Measurements from ENCODE around the gene MYOM1. TPM values are rescaled to one million over a fixed set of nuclear protein-coding genes. Genes with fewer than 3 reads are reported as not detected.

Gene MYOM1
- total RNA-seq, 1 donor from 2014 or later: 1.2 TPM

DNA sequence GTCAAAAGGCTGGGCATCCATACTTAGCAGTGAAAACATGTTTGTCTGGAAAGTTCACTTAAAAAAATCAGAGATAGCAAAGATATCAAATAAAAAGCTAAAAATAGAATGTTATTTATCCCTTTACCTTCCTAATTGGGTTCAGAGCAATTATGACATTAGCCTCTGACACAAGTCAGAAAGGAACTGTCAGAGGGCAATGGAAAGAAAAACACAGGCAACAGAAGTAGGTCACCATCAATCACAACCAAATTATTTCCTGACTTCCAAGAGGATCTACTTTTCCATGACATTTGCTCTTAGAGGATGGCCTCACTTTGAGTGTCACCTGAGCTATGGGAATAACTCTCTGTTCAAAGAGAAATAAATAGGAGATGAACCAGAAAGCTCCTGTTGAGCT is 27.5 kb downstream of the MYOM1 start:
- Histone ChIP-seq H3K27me3 (no peaks in the 10 kb centered on the region), H3K4me1 (no peaks in the 10 kb centered on the region), H3K4me3 (no peak overlapping the region), H3K9me3 (no peaks in the 10 kb centered on the region), H3K27ac (no peak overlapping the region), H3K36me3 (no peaks in the 10 kb centered on the region)
- intact Hi-C loops (cut with DNase I): no loop called here
- no peak for DNase-seq (ENCODE audit: extremely low spot score in 2 of 2)
- no peak for TF ChIP-seq POLR2AphosphoS5 (IDR thresholded peaks at IDR 0.05; ENCODE audit: insufficient read depth in 1 of 2, low read depth in 1 of 2)
- TF ChIP-seq POLR2A (IDR thresholded peaks at IDR 0.05): no peak
- TF ChIP-seq, protein P1, sequence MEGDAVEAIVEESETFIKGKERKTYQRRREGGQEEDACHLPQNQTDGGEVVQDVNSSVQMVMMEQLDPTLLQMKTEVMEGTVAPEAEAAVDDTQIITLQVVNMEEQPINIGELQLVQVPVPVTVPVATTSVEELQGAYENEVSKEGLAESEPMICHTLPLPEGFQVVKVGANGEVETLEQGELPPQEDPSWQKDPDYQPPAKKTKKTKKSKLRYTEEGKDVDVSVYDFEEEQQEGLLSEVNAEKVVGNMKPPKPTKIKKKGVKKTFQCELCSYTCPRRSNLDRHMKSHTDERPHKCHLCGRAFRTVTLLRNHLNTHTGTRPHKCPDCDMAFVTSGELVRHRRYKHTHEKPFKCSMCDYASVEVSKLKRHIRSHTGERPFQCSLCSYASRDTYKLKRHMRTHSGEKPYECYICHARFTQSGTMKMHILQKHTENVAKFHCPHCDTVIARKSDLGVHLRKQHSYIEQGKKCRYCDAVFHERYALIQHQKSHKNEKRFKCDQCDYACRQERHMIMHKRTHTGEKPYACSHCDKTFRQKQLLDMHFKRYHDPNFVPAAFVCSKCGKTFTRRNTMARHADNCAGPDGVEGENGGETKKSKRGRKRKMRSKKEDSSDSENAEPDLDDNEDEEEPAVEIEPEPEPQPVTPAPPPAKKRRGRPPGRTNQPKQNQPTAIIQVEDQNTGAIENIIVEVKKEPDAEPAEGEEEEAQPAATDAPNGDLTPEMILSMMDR (IDR thresholded peaks at IDR 0.05): no peak

DNA sequence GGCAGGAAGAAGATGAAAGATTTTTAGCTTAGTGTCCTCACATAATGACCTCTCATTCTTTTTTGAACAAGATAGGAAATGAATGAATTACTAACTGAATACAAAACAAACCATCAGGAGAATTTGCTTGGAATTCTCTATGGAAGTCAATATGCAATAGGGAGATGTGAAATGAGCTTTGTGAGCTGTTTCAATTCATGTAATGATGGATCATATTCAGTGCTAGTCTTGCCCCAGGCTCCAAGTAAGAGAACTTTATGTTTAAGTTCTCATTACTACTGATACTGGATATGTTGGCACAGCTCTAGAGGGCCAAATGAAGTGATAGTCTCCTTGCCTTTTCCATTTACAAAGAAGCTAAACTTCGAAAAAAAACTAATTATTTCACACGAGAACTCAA is 29.2 kb downstream of the MYOM1 start:
- intact Hi-C loops (cut with DNase I): no loop called here
- Histone ChIP-seq H3K36me3 (no peaks in the 10 kb centered on the region), H3K27ac (no peak overlapping the region), H3K9me3 (no peaks in the 10 kb centered on the region), H3K4me3 (no peak overlapping the region), H3K4me1 (no peaks in the 10 kb centered on the region), H3K27me3 (no peaks in the 10 kb centered on the region)
- TF ChIP-seq POLR2A (IDR thresholded peaks at IDR 0.05): no peak
- DNase-seq (ENCODE audit: extremely low spot score in 2 of 2): no peak

DNA sequence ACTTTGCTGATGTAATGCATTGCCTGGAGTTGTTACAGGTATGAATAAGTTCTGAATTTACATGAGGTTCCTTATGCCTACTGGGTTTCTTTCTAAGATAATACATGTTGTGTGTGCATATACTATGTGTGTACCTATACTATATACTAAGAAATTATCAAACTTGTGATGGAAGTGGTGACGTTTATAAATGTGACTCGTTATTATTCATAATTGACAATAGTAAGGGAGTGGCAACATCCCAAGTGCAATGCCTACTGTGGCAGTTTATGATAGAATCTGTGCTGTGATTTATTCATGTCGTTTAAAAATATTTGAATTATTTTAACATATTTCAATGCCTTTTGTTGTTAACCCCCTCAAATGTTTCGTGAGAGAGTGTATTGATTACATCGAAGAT is 29.9 kb downstream of the MYOM1 start:
- no peak overlapping the region for H3K27ac ChIP-seq
- H3K36me3 ChIP-seq: no peaks in the 10 kb centered on the region
- intact Hi-C loops (cut with DNase I): no loop called here
- H3K4me3 ChIP-seq: no peak overlapping the region
- no peaks in the 10 kb centered on the region for H3K4me1 ChIP-seq
- DNase-seq (ENCODE audit: extremely low spot score in 2 of 2): no peak
- H3K9me3 ChIP-seq: no peaks in the 10 kb centered on the region
- no peaks in the 10 kb centered on the region for H3K27me3 ChIP-seq
- TF ChIP-seq, protein P1 (IDR thresholded peaks at IDR 0.05): no peak
- TF ChIP-seq POLR2A (IDR thresholded peaks at IDR 0.05) (no peak), POLR2AphosphoS5 (IDR thresholded peaks at IDR 0.05; ENCODE audit: insufficient read depth in 1 of 2, low read depth in 1 of 2) (no peak)

DNA sequence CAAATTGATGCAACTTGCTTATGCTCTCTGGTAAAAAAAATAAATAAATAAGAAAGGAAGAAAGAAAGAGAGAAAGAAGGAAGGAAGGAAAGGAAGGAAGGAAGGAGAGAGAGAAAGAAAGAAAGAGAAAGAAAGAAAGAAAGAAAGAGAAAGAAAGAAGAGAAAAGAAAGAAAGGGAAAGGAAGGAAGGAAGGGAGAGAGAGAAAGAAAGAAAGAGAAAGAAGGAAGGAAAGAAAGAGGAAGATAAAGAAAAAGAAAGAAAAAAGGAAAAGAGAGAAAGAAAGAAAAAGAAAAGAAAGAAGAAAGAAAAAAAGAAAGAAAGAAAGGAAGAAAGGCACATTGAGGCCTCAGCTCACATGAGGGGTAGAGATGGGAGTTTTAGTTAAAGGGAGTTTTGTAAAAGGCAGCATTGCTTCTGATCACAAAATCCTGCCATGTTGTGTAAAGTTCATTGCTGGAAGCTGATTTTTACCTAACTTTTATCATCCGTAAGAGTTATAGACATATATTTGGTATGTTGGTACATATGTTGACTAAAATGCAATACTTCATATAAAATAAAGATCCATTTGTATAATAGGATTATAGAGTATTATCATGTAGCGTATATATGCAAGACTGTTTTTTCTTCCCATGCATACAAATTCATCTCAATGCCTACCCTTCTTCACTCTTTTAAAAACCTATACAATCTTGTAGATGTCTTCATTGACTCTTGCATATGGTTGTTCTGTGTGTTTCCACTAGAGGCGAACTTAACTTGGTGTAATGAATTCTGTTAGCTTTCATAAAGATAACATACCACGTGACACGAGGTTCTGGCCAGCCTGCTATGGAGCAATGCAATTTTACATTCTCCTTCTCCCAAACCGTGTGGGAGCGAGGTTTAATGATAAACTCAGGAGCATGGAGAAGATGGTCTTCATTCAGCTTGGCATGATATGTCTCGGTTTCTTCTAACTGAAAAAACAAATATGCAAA is 32.8 kb downstream of the MYOM1 start:
- H3K4me1 ChIP-seq: no peaks in the 10 kb centered on the region
- no peaks in the 10 kb centered on the region for H3K36me3 ChIP-seq
- no peaks in the 10 kb centered on the region for H3K9me3 ChIP-seq
- H3K27ac ChIP-seq: no peak overlapping the region
- TF ChIP-seq POLR2A (IDR thresholded peaks at IDR 0.05): no peak
- TF ChIP-seq, protein P1 (IDR thresholded peaks at IDR 0.05): no peak
- TF ChIP-seq POLR2AphosphoS5 (IDR thresholded peaks at IDR 0.05; ENCODE audit: insufficient read depth in 1 of 2, low read depth in 1 of 2): no peak
- no peak overlapping the region for H3K4me3 ChIP-seq
- intact Hi-C loops (cut with DNase I): no loop called here
- DNase-seq (ENCODE audit: extremely low spot score in 2 of 2): no peak
- no peaks in the 10 kb centered on the region for H3K27me3 ChIP-seq

DNA sequence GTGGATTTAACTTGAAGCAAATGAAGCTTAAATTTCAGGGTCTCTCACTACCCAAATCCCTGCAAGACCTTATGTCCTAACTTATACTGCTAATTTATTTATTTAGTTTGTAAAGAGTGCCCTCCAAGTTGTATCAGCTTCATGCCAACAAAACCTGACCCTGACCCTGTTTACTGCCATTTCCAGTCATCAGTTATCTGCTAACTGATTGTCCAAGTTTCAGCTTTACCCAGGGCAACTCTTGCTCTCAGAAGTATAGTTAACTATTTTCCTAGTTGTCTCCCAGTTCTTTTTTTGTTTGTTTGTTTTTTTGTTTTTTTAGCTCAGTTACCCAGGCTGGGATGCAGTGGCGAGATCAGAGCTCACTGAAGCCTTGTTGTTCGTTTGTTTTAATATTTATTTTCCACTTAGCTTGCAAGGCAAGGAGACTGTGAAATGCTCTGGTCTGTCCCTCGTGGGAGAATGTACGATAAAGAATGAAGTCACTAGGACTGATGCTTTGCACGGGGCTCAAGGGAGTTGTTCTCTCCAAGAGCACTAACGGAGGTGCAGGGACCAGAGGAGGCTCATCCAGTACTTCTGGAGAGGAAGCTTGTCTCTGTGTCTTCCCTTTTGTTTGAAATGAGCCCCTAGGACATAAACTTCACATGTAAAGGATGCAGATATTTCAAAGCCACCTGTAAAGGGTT is 35.3 kb downstream of the MYOM1 start:
- Histone ChIP-seq H3K4me3 (no peak overlapping the region), H3K27me3 (no peaks in the 10 kb centered on the region), H3K4me1 (no peaks in the 10 kb centered on the region), H3K36me3 (no peaks in the 10 kb centered on the region), H3K27ac (no peak overlapping the region), H3K9me3 (no peaks in the 10 kb centered on the region)
- no peak for DNase-seq (ENCODE audit: extremely low spot score in 2 of 2)
- intact Hi-C loops (cut with DNase I): no loop called here
- no peak for TF ChIP-seq POLR2A (IDR thresholded peaks at IDR 0.05)
- TF ChIP-seq, protein P1 (IDR thresholded peaks at IDR 0.05): no peak
- TF ChIP-seq POLR2AphosphoS5 (IDR thresholded peaks at IDR 0.05; ENCODE audit: insufficient read depth in 1 of 2, low read depth in 1 of 2): no peak
